ENCODE results near the gene GJB6.

The GJB6 gene

DNA sequence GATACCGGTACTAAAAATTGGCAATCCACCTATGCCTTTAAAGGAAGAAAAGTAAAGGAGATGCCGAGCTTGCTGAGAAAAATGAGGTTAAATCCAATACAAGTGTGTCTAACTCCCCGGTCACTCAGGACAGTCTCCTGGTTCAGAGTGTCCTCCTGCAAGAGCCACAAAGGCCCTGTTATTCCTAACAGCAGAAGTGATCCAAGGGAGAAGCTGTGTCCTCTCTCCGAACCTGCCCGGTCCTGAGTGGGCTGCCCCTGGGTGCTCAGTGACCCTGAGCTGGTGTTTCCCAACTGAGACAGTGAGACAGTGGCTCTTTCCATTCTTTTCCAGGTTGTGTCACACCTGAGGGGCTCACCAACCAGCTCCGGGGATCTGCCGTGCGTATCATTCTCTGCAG lies 4.8 kb downstream of the GJB6 start:
- DNase-seq, result no peak

DNA sequence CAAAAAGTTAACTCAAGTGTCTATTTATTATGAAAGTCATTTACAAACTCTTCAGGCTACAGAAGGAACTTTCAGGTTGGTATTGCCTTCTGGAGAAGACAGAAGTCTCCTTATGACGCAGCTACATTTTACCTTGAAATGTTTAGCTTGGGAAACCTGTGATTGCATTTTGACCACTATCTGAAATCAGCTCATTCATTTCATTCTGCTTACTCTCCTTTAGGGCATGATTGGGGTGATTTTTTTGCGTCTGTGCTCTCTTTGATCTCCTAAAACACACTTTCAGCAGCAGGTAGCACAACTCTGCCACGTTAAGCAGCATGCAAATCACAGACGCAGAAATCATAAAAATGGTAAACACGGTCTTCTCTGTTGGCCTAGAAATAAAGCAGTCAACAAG lies 9.6 kb downstream of the GJB6 start:
- DNase-seq, result no peak

GRCh38 chr13:20221772-20222171 lies 10.3 kb downstream of the GJB6 start:
- no peak for DNase-seq

- no peak for DNase-seq
These were observed 12.5 kb downstream of the GJB6 start for GRCh38 chr13:20219577-20219976.

DNA sequence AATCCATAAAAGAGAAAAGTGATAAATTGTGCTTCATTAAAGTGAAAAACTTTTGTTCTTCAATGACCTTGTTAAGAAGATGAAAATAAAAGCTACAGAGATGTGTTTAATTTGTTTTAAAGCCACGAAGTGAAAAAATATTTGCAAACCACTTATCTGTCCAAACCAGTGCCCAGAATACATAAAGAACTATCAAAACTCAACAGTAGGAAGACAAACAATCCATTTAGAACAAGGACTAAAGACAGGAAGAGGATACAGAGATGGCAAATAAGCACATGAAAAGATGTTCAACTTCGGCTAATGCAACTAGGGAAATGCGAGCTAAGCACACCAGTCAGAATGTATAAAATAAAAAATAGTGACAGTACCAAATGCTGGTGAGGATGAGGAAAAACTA lies 15.0 kb downstream of the GJB6 start:
- DNase-seq, result no peak

- DNase-seq, result no peak
These were observed 22.2 kb downstream of the GJB6 start for GRCh38 chr13:20209948-20210347.

- DNase-seq, result no peak
These were observed 25.4 kb downstream of the GJB6 start for GRCh38 chr13:20206698-20207235.

DNA sequence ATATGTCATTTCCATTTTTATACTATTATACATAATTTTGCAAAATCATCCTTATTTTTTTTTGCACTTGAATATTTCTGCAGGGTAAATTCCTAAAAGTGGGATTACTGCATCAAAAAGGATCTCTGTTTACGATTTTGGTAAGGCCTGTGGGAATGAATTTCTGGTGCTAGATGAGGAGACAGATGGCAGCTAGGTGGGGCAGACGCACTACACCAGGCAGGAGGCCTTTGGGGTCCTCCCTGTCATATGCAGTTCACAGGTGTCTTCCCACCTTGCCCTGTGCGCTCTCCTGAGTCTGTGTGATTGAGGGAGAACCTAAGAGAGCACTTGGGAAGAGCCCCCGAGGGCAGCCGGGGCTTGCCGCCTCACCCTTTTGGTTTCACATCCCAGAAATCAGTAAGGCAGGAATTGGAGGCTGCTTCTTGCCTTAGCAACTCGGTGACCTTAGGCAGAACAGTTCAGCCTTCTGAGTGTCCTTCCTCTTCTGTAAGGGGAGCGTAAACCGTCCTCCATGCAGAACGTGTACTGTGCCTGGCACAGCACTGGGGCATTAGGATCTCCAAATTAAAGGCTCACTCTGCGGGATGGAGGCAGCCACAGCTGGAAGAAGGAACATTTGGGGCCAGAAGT lies 25.9 kb downstream of the GJB6 start:
- DNase-seq, result no peak

DNA sequence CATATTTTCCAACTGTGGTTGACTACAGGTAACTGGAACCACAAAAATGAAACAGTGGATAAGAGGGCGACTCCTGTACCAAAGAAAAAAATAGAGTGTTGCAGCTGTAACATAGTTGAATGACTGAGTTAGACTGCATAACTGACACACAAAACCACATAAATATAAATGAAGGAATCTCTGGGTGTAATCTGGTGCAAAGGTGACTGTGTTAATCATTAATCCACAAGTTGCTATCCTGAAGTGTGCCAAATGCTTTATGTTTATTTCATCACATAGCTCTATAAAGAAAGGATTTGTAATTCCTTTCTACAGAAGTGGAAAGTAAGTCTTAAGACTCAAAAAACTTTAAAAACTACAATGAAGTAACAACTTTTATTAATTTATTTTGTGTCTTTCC lies 33.3 kb downstream of the GJB6 start:
- no peak for DNase-seq

- DNase-seq, result peak; percentile 52
These were observed 34.7 kb downstream of the GJB6 start for GRCh38 chr13:20197361-20197834.

GRCh38 chr13:20195801-20196200 lies 36.3 kb downstream of the GJB6 start:
- no peak for DNase-seq

DNA sequence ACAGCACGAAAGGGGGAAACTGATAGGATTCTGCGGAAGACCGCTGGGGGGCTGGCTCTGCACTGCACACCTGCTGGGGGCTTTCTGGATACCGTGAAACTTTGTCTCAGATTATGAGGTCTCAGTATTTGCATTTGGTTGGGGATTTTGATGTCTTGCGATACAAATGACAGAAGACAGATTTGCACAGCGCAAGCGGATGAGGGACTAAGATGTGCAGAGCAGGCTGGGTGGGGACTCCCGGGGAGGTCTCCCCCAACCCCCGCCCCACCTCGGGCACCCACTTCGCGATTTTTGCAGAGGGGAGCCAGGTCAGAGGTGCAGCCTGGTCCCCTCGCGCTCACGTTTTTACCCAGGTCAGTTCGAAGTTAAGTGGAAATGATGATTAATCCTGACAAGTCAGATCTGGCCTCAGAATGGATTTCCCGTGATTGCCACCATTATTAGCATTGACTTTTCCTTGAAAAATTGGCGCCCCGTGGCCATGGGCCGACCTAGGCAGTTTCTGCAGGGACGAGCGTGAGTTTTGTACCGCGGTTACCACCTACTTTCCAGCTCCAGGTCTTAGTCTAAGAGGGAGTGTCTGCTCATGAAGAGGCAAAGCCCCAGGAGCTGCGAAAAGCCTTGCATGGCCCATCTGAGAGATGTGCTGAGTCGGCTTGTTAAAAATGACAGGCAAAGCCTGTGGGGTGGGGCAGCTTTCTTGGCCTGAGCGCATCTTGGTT lies 38.0 kb downstream of the GJB6 start:
- DNase-seq, result no peak

DNA sequence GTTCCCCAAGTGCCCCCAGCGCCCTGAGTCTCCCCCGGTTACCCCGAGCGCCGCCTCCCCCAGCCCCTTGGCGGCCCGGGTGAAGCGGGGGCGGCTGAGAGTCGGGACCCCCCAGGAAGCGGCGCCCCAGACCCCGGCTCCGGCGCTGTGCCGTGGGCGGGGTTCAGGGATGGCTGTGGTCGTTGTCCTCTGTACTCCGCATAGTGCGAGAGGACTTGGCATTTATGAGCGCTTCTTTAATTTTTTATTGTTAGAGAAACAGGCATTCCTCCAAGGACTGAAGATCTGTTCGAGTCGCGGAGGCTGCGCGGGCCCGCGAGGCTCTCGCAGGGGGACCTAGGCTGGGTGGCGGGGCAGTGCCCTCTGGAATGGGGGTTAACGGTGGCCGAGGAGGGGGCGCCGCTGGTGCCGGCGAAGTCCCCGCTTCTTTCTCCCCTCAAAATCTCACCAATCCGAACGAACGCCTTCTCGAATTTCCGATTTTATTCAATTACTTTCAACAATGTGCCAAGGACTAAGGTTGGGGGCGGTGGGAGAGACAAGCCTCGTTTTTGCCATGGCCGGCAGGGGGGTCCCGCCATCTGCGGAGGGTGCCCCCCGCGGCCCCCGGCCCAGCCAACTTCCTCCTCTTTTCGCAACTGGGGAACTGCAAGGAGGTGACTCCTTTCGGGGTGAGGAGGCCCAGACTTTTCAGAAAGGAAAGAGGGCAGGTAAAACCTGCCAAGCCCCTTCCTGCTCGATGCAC lies 38.8 kb downstream of the GJB6 start:
- DNase-seq, result no peak

GRCh38 chr13:20192836-20193161 lies 39.3 kb downstream of the GJB6 start, which contains the start of gene GJB2:
GJB2 (minus strand) TSS chr13:20192938; CDS start chr13:20189581, 3,357 bp downstream.
- no peak for DNase-seq

DNA sequence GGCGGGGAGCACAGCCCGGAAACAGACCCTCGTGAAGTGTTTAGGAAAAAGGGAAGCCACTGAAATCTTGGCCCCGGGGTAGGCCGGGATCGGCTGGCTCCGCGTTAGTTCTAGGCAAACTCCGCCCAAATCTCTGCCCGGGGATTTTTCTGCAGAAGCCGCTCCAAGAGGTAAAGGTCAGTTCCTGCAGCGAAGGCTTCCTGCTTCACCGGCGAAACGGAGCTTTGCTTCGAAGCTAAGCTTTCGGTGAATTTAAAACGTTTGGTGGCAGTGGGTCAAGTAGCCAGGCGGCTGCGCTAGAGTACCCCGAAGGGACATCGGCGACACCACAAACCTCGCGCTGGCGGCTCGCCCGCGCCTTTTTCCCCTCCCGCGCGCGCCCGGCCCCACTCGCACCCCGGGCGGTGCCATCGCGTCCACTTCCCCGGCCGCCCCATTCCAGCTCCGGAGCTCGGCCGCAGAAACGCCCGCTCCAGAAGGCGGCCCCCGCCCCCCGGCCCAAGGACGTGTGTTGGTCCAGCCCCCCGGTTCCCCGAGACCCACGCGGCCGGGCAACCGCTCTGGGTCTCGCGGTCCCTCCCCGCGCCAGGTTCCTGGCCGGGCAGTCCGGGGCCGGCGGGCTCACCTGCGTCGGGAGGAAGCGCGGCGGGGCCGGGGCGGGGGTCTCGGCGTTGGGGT lies 39.8 kb downstream of the GJB6 start:
- no peak for DNase-seq

DNA sequence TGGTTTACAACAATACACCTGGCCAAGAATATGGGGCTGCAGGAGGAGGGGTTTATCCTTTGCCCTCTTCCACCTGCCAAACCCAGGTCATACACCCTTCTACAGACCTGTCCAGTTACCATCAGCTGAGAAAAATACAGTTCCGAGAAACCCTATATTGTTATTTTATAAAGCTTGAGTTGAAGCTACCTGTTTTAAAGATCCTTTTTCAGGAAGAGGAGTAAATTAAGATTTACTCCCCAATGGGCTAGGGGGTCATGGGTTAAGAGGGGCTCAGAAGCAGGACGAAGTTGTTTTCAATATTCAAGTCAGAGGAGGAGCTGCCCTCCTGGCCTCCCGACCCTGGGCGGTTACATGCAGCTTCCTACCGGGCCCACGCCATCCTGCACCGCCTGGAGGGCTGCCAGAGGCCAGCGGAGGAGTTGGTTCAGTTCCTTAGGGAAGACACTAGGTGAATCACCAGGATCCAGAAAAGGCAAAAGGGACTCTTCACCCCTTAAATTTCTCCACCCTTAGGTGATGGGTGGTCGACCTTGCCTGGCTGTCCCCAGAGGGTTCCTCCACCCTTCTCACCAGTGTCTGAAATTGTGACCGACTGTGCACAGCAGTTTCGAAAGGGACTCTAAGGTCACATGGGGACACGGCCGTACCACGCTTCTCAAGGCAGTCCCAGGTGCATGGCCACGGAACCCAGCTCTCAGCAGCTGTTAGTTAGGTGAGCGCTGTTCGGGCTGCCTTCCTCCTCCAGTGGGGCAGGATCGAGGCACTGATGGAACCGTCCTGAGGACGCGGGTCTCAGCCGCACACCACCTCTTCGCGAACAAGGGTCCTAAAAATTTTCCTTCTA lies 40.6 kb downstream of the GJB6 start:
- DNase-seq, result no peak

DNA sequence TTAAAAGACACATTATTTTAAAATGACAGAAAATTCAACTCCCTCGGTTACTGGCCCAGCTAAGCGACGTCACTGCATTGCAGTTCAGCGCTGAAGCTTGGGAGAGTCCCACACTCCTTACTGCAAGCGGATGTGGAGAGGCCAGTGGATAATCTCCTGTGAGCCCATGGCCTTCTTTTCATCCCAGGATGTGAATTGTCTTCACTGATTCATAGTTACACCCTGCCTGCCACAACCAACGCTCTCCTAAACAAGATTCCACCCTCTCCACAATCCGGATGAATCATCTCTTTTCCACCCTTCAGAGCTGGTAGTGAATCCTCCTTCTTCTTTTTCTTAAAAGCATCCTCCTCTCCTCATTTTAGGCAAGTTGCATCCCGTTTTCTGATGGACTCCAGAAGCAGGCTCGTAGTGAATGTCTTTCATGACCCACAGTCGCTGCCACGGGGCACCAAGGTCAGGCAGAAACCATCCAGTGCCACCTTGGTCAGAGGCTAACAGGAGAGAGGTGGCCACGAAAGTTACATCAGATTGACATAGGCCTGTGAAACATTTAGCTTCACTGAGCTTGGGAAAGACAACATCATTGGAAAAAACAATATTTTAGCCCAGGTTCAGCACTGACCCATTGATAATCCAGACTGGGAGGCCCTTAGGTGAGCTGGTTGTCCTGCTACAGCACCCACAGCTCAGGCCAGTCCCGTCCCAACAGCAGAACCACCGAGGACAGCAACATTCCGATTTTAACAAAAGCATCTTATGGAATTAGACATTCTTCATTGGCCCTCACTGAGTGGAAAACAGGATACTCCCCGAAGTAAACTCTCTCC lies 41.4 kb downstream of the GJB6 start:
- DNase-seq, result no peak

DNA sequence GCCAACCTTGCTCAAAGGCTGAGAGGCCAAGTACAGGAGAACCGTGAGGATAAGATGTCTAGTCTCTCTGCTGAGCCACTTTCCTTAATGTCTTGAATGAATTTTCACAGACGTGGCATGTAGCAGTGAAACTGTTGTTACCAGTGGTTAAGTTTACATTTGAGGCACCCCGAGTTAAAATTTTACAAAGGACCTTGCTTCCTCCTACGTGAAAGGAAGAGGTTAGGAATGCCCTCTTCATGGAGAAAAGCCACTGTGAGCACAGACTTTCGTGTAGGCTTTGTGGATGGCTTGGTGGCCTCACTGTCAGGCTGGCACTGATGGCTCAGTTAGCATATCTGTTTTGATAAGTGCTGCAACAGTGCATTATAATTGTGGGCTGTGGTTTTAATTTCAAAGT lies 42.0 kb downstream of the GJB6 start:
- DNase-seq, result no peak

GRCh38 chr13:20188667-20189553 lies 43.2 kb downstream of the GJB6 start:
- DNase-seq, result no peak

- DNase-seq, result no peak
These were observed 45.3 kb downstream of the GJB6 start for GRCh38 chr13:20186771-20187170.
